Fibroblast of lung (primary cell): Measurements from ENCODE around the gene CSNK1D.

Source experiments
- CTCF ChIP-seq, 2 donors: IDR thresholded peaks in 1 of 2; conservative IDR thresholded peaks in 1 of 2; 1 replicate in 1 of 2; 2 replicates in 1 of 2; pipeline ENCODE4 v1.5.1; 2011 to 2012; ENCODE audit warnings: low read length in 2 of 2, control low read depth in 1 of 2, inconsistent platforms in 1 of 2, low read depth in 1 of 2, mild to moderate bottlenecking in 1 of 2
- EZH2 ChIP-seq: IDR thresholded peaks from 2 replicates; pipeline ENCODE4 v1.5.1; 2012; ENCODE audit warnings: low read length, control low read depth, mild to moderate bottlenecking; ENCODE audit errors: missing control alignments

GRCh38 chr17:82278308-82278707 lies 4.8 kb upstream of the CSNK1D start:
- TF ChIP-seq CTCF (conservative IDR thresholded peaks at IDR 0.05 in 1 of 2, IDR thresholded peaks at IDR 0.05 in 1 of 2; ENCODE audit: low read depth in 1 of 2, low read length in 2 of 2) (no peak), EZH2 (no peak)
